PC-9 (cell line): ENCODE data around the gene PLCG2. TPM values are rescaled to one million over a fixed set of nuclear protein-coding genes. Genes with fewer than 3 reads are reported as not detected.
A peak's percentile ranks its signal among the peaks of the same experiment; 100 is the strongest.

Experiments used
- BruUV-seq: library from RNA; stranded (reverse); fragments of 400-500 nt; replicated peaks from 2 replicates; lab custom pipeline; 2021; lab: Mats Ljungman, UMichigan
- CTCF ChIA-PET: fragments of 300-600 bp; sonication (Branson Sonifier 250); formaldehyde crosslinking; loops from one replicate; lab custom pipeline; 2022; ENCODE audit warnings: antibody characterized with exemption; lab: Charles Lee
- POLR2A ChIA-PET: fragments of 300-600 bp; sonication (Branson Sonifier 250); formaldehyde crosslinking; loops from one replicate; lab custom pipeline; 2022; ENCODE audit warnings: antibody characterized with exemption; ENCODE audit not compliant: unreplicated experiment; lab: Charles Lee
- DNase-seq, 2 experiments: peaks; one replicate each; pipeline versions ENCODE4 v3.0.0 to v3.0.0-alpha.2; 2015 to 2022; ENCODE audit warnings: mixed read lengths in 1 of 2
- H2AFZ ChIP-seq: fragments of 200-600 bp; sonication (generic); 2 replicates; pipeline ENCODE4 v1.8.1; 2017; ENCODE audit warnings: antibody characterized with exemption
- H3F3A ChIP-seq: fragments of 200-600 bp; sonication (generic); 2 replicates; pipeline ENCODE4 v1.8.1; 2017; ENCODE audit warnings: antibody characterized with exemption, mild to moderate bottlenecking, low read depth; ENCODE audit not compliant: insufficient read depth
- H3K27ac ChIP-seq: fragments of 200-600 bp; sonication (generic); 2 replicates; pipeline ENCODE4 v1.6.1; 2016; ENCODE audit warnings: mixed run types
- H3K27me3 ChIP-seq: fragments of 200-600 bp; sonication (generic); 2 replicates; pipeline ENCODE4 v1.6.1; 2016; ENCODE audit warnings: low read depth, mixed run types; ENCODE audit not compliant: insufficient read depth
- H3K36me3 ChIP-seq: fragments of 200-600 bp; sonication (generic); 2 replicates; pipeline ENCODE4 v1.6.1; 2016; ENCODE audit warnings: low read depth, mixed run types
- H3K4me1 ChIP-seq: fragments of 200-600 bp; sonication (generic); replicated peaks from 2 replicates; pipeline ENCODE4 v1.6.1; 2016; ENCODE audit warnings: mixed run types; ENCODE audit not compliant: insufficient read depth
- H3K4me2 ChIP-seq: fragments of 200-600 bp; sonication (generic); 2 replicates; pipeline ENCODE4 v1.6.1; 2017; ENCODE audit warnings: mixed run types
- H3K4me3 ChIP-seq: fragments of 200-600 bp; sonication (generic); 2 replicates; pipeline ENCODE4 v1.6.1; 2016; ENCODE audit warnings: mixed run types
- H3K79me2 ChIP-seq: fragments of 200-600 bp; sonication (generic); 2 replicates; pipeline ENCODE4 v1.6.1; 2017; ENCODE audit warnings: low read depth, mixed run types
- H3K9me2 ChIP-seq: fragments of 200-600 bp; sonication (generic); 2 replicates; pipeline ENCODE4 v1.8.1; 2017; ENCODE audit warnings: mild to moderate bottlenecking; ENCODE audit not compliant: insufficient read depth
- H3K9me3 ChIP-seq: fragments of 200-600 bp; sonication (generic); 2 replicates; pipeline ENCODE4 v1.8.1; 2016; ENCODE audit warnings: low read depth; ENCODE audit not compliant: insufficient read depth
- H4K20me1 ChIP-seq: fragments of 200-600 bp; sonication (generic); 2 replicates; pipeline ENCODE4 v1.8.1; 2017; ENCODE audit not compliant: insufficient read depth
- CTCF ChIP-seq: fragments of 200-600 bp; sonication (generic); conservative IDR thresholded peaks from 2 replicates; pipeline ENCODE4 v1.6.1; 2017; ENCODE audit warnings: mixed run types, antibody characterized with exemption, mild to moderate bottlenecking, moderate library complexity
- EZH2 ChIP-seq: fragments of 200-600 bp; sonication (generic); IDR thresholded peaks from 2 replicates; pipeline ENCODE4 v1.8.0; 2017; ENCODE audit warnings: antibody characterized with exemption, low read depth
- intact Hi-C: fragments of 100-400 bp; cut with micrococcal nuclease; formaldehyde crosslinking; loops from one replicate; pipeline ENCODE4 v1.10.0; 2022; ENCODE audit not compliant: unreplicated experiment
- total RNA-seq: library from RNA; stranded (reverse); gene quantifications from 2 replicates; pipeline ENCODE4 v1.2.3, GENCODE V29; 2021

The PLCG2 gene
- total RNA-seq, 1 experiment from 2014 or later = 10.8 TPM

GRCh38 chr16:81837312-81837751, 58.2 kb downstream of the PLCG2 start:
- CTCF ChIA-PET = no interaction called here
- no peaks in the 10 kb centered on the region for H4K20me1 ChIP-seq
- H3F3A ChIP-seq = no peaks in the 10 kb centered on the region
- no peak overlapping the region for H3K4me2 ChIP-seq
- H3K4me1 ChIP-seq = no peaks in the 10 kb centered on the region; the same call in 1 of the 2 replicates
- TF ChIP-seq EZH2 = no peak
- TF ChIP-seq CTCF = no peak
- H2AFZ ChIP-seq = no peak overlapping the region
- no peaks in the 10 kb centered on the region for H3K9me2 ChIP-seq
- no peaks in the 10 kb centered on the region for H3K9me3 ChIP-seq
- intact Hi-C loops = no loop called here
- H3K27ac ChIP-seq = no peak overlapping the region
- POLR2A ChIA-PET = no interaction called here
- H3K36me3 ChIP-seq = no peaks in the 10 kb centered on the region
- no peaks in the 10 kb centered on the region; the same call in 1 of the 2 replicates for H3K27me3 ChIP-seq
- DNase-seq = no peak
- H3K4me3 ChIP-seq = no peak overlapping the region
- BruUV-seq = no TSS peak
- no peaks in the 10 kb centered on the region for H3K79me2 ChIP-seq

GRCh38 chr16:81838794-81839193, 59.7 kb downstream of the PLCG2 start:
- peak in 1 of 2 experiments; percentile 69 for DNase-seq
- H3K36me3 ChIP-seq = no peaks in the 10 kb centered on the region

GRCh38 chr16:81841722-81842121, 62.6 kb downstream of the PLCG2 start:
- no TSS peak for BruUV-seq
- Histone ChIP-seq H3K4me1 (no peaks in the 10 kb centered on the region), H3K27me3 (no peaks in the 10 kb centered on the region; the same call in 1 of the 2 replicates), H2AFZ (no peak overlapping the region), H3K9me3 (no peaks in the 10 kb centered on the region), H3F3A (no peaks in the 10 kb centered on the region), H3K4me3 (no peak overlapping the region), H3K79me2 (no peaks in the 10 kb centered on the region), H3K36me3 (no peaks in the 10 kb centered on the region), H3K4me2 (no peak overlapping the region), H3K9me2 (no peaks in the 10 kb centered on the region), H3K27ac (no peak overlapping the region), H4K20me1 (no peaks in the 10 kb centered on the region)
- TF ChIP-seq CTCF = no peak
- no peak for TF ChIP-seq EZH2
- ChIA-PET POLR2A (no interaction called here), CTCF (interaction anchor here (0.7 kb wide), 1 partner anchor 16 kb away, joined by 3 read pairs; no protein-coding TSS in a partner anchor)
- intact Hi-C loops = no loop called here
- no peak for DNase-seq

More at GRCh38 chr16:81838794-81839193, 59.7 kb downstream of the PLCG2 start:
- no peak for TF ChIP-seq EZH2
- no peak for TF ChIP-seq CTCF
- Histone ChIP-seq H3K4me3 (no peak overlapping the region), H3K27me3 (no peaks in the 10 kb centered on the region; the same call in 1 of the 2 replicates), H3K27ac (no peak overlapping the region), H3K9me3 (no peaks in the 10 kb centered on the region), H2AFZ (no peak overlapping the region), H3K79me2 (no peaks in the 10 kb centered on the region), H4K20me1 (no peaks in the 10 kb centered on the region), H3K9me2 (no peaks in the 10 kb centered on the region), H3F3A (no peaks in the 10 kb centered on the region), H3K4me2 (no peak overlapping the region), H3K4me1 (no peaks in the 10 kb centered on the region; the same call in 1 of the 2 replicates)
- CTCF ChIA-PET = no interaction called here
- intact Hi-C loops = no loop called here
- no TSS peak for BruUV-seq
- POLR2A ChIA-PET = interaction anchor here (0.6 kb wide), 1 partner anchor 1167 kb away, joined by 6 read pairs; no protein-coding TSS in a partner anchor
